Lower lobe of right lung (tissue), 2 donors: ENCODE results near the gene MPPED1. TPM values are rescaled to one million over a fixed set of nuclear protein-coding genes. Genes with fewer than 3 reads are reported as not detected.

Experiments
- ATAC-seq, 2 donors: fragments of 200-7000 bp; cut with Tn5 transposase; one replicate each; pipeline ENCODE4 v1.9.1; 2020 to 2022; ENCODE audit warnings: mild to moderate bottlenecking in 2 of 2, moderate library complexity in 2 of 2
- DNase-seq: peaks from one replicate; pipeline ENCODE4 v3.0.0-alpha.2; 2020
- H3K27ac ChIP-seq: fragments of 200-600 bp; one replicate; pipeline ENCODE4 v1.8.0; 2022
- H3K27me3 ChIP-seq: fragments of 200-600 bp; one replicate; pipeline ENCODE4 v1.8.0; 2022; ENCODE audit warnings: low read depth
- H3K36me3 ChIP-seq: fragments of 200-600 bp; one replicate; pipeline ENCODE4 v1.8.0; 2022; ENCODE audit warnings: mild to moderate bottlenecking
- H3K4me1 ChIP-seq: fragments of 200-600 bp; one replicate; pipeline ENCODE4 v1.8.0; 2022
- H3K4me3 ChIP-seq: fragments of 200-600 bp; one replicate; pipeline ENCODE4 v1.8.0; 2022; ENCODE audit warnings: mild to moderate bottlenecking
- H3K9me3 ChIP-seq: fragments of 200-600 bp; one replicate; pipeline ENCODE4 v1.8.0; 2022
- intact Hi-C: fragments of 100-400 bp; cut with DNase I; formaldehyde crosslinking; loops from one replicate; pipeline ENCODE4 v1.11.0; 2022
- total RNA-seq: library from RNA; stranded (reverse); fragmentation: NEBNext Ultra II Directional; extraction: Animal tissue kit (Norgen Biotek cat#: 25700); gene quantifications from one replicate; pipeline ENCODE4 v1.2.1, GENCODE V29; 2021
- TF ChIP-seq, protein P1 (sequence below): fragments of 200-600 bp; IDR thresholded peaks from one replicate; pipeline ENCODE4 v1.8.0; 2022; ENCODE audit warnings: antibody characterized with exemption, mild to moderate bottlenecking
- donor health status: DM: no; HTN: yes; CAD: no; lungs with severe emphysema.

Gene MPPED1
- total RNA-seq, 1 donor from 2014 or later, result not detected

DNA sequence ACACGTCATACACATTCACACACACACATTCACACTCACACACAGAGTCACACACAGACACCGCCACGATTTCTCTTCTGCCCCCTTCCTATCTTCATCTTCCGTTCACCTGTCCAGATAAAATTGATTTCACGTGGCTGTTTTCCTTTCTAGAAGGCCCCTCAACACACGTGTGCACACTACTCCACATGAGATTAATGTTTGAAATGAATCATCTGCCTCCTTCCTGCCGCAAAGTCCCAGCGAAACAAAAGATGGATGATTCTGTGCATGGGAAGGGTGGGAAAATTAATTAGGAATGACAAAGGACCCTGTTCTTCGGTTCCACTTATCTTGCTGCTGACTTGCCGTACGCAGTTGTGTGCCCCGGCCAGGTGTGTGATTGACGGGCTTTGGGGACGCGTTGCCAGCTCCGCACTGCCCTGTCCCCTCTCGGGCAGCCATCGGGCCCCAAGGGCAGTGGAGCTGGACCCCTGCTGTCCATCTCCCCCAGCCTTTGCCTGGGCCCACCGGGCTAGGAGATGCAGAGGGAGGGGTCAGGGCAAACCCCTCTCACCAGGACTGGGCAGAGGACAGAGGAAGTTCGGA is 73.8 kb downstream of the MPPED1 start:
- Histone ChIP-seq H3K4me3 (no peak overlapping the region), H3K27me3 (peaks cover 45% of the 10 kb centered on the region), H3K9me3 (no peaks in the 10 kb centered on the region), H3K36me3 (no peaks in the 10 kb centered on the region), H3K27ac (no peak overlapping the region), H3K4me1 (no peaks in the 10 kb centered on the region)
- intact Hi-C loops, result no loop called here
- ATAC-seq, result no peak
- TF ChIP-seq, protein P1, sequence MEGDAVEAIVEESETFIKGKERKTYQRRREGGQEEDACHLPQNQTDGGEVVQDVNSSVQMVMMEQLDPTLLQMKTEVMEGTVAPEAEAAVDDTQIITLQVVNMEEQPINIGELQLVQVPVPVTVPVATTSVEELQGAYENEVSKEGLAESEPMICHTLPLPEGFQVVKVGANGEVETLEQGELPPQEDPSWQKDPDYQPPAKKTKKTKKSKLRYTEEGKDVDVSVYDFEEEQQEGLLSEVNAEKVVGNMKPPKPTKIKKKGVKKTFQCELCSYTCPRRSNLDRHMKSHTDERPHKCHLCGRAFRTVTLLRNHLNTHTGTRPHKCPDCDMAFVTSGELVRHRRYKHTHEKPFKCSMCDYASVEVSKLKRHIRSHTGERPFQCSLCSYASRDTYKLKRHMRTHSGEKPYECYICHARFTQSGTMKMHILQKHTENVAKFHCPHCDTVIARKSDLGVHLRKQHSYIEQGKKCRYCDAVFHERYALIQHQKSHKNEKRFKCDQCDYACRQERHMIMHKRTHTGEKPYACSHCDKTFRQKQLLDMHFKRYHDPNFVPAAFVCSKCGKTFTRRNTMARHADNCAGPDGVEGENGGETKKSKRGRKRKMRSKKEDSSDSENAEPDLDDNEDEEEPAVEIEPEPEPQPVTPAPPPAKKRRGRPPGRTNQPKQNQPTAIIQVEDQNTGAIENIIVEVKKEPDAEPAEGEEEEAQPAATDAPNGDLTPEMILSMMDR, result no peak
- DNase-seq, result no peak

DNA sequence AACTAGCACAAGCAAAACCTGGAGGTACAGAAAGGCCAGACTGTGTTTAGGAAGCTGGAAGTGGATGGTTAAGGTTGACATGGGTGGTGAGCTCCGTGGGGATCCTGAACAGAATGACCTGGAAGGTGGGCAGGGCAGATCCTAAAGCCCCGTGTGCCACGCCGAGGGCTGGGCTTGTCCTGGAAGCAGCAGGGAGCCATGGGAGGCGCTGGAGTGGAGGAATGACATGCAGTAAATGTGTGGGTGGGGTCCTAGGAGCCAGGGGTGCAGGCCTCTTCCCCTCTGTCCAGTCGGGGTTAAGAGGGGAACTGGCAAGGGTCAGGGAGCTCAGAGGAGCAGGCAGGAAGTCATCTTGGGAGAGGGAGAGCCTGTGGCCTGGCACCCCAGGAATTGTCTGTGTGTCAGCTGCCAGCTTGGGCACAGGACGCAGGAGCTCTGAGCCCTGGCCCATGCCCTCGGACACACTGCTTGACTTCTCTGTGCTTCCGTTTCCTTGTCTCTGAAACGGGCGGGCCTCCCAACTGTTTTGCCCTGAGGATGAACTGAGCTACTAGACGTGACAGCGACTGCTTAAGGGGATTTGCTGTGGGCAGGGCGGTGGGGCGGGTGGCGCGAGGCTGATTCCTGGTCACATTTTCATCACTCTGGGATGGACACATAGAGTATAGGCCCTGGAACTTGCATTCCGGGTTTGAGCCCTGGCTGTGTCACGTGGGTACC is 75.7 kb downstream of the MPPED1 start:
- DNase-seq (no peak), ATAC-seq (no peak)
- Histone ChIP-seq H3K27ac (no peak overlapping the region), H3K9me3 (no peaks in the 10 kb centered on the region), H3K4me1 (no peaks in the 10 kb centered on the region), H3K36me3 (no peaks in the 10 kb centered on the region), H3K4me3 (no peak overlapping the region), H3K27me3 (peaks cover 45% of the 10 kb centered on the region)
- TF ChIP-seq, protein P1, result no peak
- intact Hi-C loops, result no loop called here

DNA sequence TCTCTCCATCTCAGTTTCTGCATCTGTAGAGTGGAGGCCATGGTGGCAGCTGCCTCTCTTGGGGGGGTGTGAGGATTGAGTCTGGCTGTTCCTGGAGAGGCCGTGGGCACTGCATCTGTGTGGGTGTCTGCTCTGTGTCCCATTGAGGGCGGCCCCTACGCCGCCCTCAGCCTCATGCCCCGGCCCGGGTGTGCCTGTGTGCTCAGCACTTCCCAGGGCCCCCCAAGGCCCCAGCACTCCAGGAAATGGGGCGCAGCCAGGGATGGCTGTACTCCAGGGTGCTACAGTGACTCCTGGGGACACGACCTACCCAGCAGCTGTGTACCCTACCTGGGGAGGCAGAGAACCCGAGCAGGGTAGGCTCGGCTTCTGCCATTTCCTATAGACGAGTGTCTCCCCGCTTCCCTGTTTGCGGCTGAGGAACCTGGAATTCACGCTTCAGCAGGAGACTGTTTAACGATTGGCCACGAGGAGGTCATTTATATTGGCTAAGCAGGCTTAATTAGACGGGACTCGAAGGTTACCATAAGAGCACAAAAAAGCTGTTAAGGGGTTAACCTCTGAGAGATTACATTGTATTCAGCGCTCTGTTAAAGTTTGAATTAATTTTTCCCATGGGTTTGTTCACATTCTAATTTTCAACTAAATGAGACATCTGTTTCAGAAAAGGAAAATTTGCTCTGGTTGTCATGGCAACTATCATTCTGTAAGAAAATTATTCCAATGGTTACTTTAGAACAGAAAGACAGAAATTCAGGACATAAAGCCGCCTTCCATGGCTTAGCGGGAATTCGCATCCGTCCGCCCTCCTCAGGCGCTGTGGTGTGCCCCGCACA is 76.4 kb downstream of the MPPED1 start:
- DNase-seq (no peak), ATAC-seq (no peak)
- no peaks in the 10 kb centered on the region for H3K4me1 ChIP-seq
- no peaks in the 10 kb centered on the region for H3K36me3 ChIP-seq
- no peaks in the 10 kb centered on the region for H3K9me3 ChIP-seq
- H3K27me3 ChIP-seq, result peaks cover 43% of the 10 kb centered on the region
- intact Hi-C loops, result no loop called here
- no peak overlapping the region for H3K4me3 ChIP-seq
- TF ChIP-seq, protein P1, result no peak
- no peak overlapping the region for H3K27ac ChIP-seq

DNA sequence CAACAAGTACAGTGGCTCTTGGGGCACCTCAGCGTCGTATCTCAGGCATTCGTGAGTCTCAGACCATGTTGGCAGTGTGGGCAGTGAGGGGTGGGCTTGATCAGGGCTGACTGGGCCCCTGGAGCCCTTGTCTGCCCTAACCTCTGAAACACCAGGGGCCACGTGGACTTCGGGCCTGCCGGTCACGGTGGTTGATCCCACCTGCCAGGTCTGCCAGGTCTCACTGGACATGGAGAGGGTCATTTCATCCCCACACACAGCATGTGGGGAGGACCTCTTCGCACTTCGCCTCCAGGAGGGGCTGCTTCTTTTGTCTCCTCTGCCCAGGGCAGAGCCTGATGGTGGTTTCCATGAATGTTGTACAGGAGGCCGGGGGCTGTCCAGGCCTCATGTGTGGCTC is 77.1 kb downstream of the MPPED1 start:
- Histone ChIP-seq H3K9me3 (no peaks in the 10 kb centered on the region), H3K4me3 (no peak overlapping the region), H3K27me3 (peaks cover 44% of the 10 kb centered on the region), H3K4me1 (no peaks in the 10 kb centered on the region), H3K27ac (no peak overlapping the region), H3K36me3 (no peaks in the 10 kb centered on the region)
- no peak for DNase-seq
- TF ChIP-seq, protein P1, result no peak
- ATAC-seq, result no peak
- intact Hi-C loops, result no loop called here

DNA sequence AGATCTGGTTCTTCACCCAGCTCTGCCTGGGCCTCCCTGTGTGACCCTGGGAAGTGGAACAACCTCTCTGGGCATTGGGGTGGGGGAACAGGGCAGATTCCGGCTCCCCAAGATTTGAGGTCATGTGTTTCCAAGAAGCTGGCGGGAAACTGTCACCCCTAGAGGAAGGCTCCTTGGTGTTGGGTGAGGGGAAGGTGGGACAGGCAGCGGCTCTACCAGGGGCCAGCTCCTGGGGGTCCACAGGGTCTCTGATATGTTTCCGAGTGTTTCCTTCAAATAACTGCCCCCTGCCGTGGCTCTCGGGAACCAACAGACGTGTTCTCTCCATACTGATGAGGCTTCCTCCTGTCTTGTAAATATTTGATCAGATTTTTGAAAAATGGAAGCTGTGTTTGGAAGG is 78.5 kb downstream of the MPPED1 start:
- Histone ChIP-seq H3K27me3 (peaks cover 44% of the 10 kb centered on the region), H3K36me3 (no peaks in the 10 kb centered on the region), H3K4me1 (no peaks in the 10 kb centered on the region), H3K27ac (no peak overlapping the region), H3K4me3 (no peak overlapping the region), H3K9me3 (no peaks in the 10 kb centered on the region)
- TF ChIP-seq, protein P1, result no peak
- no peak for ATAC-seq
- no peak for DNase-seq
- intact Hi-C loops, result no loop called here
